ENCODE results near the gene ARL15. TPM values are rescaled to one million over a fixed set of nuclear protein-coding genes. Genes with fewer than 3 reads are reported as not detected.

Gene ARL15
- total and polyA plus RNA-seq, 7 experiments from 2014 or later: 9.6 to 17.1 (median 13.6) TPM

- H3K36me3 Mint-ChIP-seq: peaks cover 0 to 64% (median 55%) of the 10 kb centered on the region in 5 donors
- POLR2A ChIA-PET: no interaction called here
These were observed 330.3 kb downstream of the ARL15 start for GRCh38 chr5:53980061-53980460.

DNA sequence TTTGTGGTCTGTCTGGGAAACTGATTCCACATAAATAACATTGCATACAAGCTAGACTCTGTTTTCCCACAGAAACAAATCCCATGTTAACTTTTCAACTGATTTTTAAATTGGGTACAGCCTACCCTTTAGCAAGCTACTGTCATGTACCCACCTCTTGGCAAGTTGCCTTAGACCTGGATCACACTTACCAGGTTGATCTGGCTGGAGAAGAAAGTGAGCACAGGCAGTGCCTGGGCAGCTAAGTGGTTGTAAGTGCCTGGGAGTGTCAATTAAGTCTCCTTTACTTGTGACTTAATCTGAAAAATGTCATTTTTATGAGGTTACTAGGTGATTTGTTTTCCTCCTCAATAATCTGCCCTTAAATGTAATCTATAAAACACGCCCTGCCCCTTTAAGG, 336.4 kb downstream of the ARL15 start:
- POLR2A ChIA-PET: no interaction called here
- intact Hi-C loops (cut with micrococcal nuclease): no loop called here
- DNase-seq (no peak), ATAC-seq (no peak)
- Mint-ChIP-seq H3K27me3 (no peaks in the 10 kb centered on the region), H3K27ac (no peak overlapping the region), H3K4me1 (no peaks in the 10 kb centered on the region), H3K4me3 (no peak overlapping the region), H3K9me3 (peaks cover 0 to 2% (median 0%) of the 10 kb centered on the region in 11 donors), H3K36me3 (peaks cover 0 to 67% (median 38%) of the 10 kb centered on the region in 5 donors)
- Histone ChIP-seq H3K27ac (ENCODE audit: low read depth, low read length) (no peak overlapping the region), H3K9me3 (ENCODE audit: control insufficient read depth in 2 of 3, low read length in 3 of 3) (no peaks in the 10 kb centered on the region), H3K4me3 (ENCODE audit: low read length) (no peak overlapping the region), H3K4me1 (ENCODE audit: control insufficient read depth in 2 of 2, insufficient read depth in 2 of 2, low read length in 2 of 2) (no peaks in the 10 kb centered on the region), H3K36me3 (ENCODE audit: control insufficient read depth in 2 of 3, insufficient read depth in 3 of 3, low read length in 3 of 3) (no peaks in the 10 kb centered on the region), H3K27me3 (ENCODE audit: control insufficient read depth in 2 of 2, insufficient read depth in 2 of 2, low read length in 2 of 2) (no peaks in the 10 kb centered on the region)
- CTCF ChIA-PET: no interaction called here

More at GRCh38 chr5:53980061-53980460, 330.3 kb downstream of the ARL15 start:
- Mint-ChIP-seq H3K27ac (no peak overlapping the region), H3K4me1 (no peaks in the 10 kb centered on the region), H3K27me3 (no peaks in the 10 kb centered on the region), H3K9me3 (peaks cover 0 to 31% (median 8%) of the 10 kb centered on the region in 11 donors), H3K4me3 (no peak overlapping the region)
- intact Hi-C loops (cut with micrococcal nuclease): no loop called here
- H3K9me3 ChIP-seq (ENCODE audit: control insufficient read depth in 2 of 3, low read length in 3 of 3): no peaks in the 10 kb centered on the region
- DNase-seq: no peak
- no peaks in the 10 kb centered on the region for H3K36me3 ChIP-seq (ENCODE audit: control insufficient read depth in 2 of 3, insufficient read depth in 3 of 3, low read length in 3 of 3)
- CTCF ChIA-PET: no interaction called here
- no peaks in the 10 kb centered on the region for H3K4me1 ChIP-seq (ENCODE audit: control insufficient read depth in 2 of 2, insufficient read depth in 2 of 2, low read length in 2 of 2)
- H3K27ac ChIP-seq (ENCODE audit: low read depth, low read length): no peak overlapping the region
- ATAC-seq: no peak
- no peaks in the 10 kb centered on the region for H3K27me3 ChIP-seq (ENCODE audit: control insufficient read depth in 2 of 2, insufficient read depth in 2 of 2, low read length in 2 of 2)
- H3K4me3 ChIP-seq (ENCODE audit: low read length): no peak overlapping the region

- Mint-ChIP-seq H3K36me3 (peaks cover 0 to 62% (median 39%) of the 10 kb centered on the region in 5 donors), H3K4me3 (no peak overlapping the region), H3K27me3 (no peaks in the 10 kb centered on the region), H3K4me1 (no peaks in the 10 kb centered on the region), H3K9me3 (peaks cover 0 to 4% (median 0%) of the 10 kb centered on the region in 11 donors), H3K27ac (no peak overlapping the region)
- Histone ChIP-seq H3K4me1 (ENCODE audit: control insufficient read depth in 2 of 2, insufficient read depth in 2 of 2, low read length in 2 of 2) (no peaks in the 10 kb centered on the region), H3K27me3 (ENCODE audit: control insufficient read depth in 2 of 2, insufficient read depth in 2 of 2, low read length in 2 of 2) (no peaks in the 10 kb centered on the region), H3K9me3 (ENCODE audit: control insufficient read depth in 2 of 3, low read length in 3 of 3) (no peaks in the 10 kb centered on the region), H3K4me3 (ENCODE audit: low read length) (no peak overlapping the region), H3K36me3 (ENCODE audit: control insufficient read depth in 2 of 3, insufficient read depth in 3 of 3, low read length in 3 of 3) (no peaks in the 10 kb centered on the region), H3K27ac (ENCODE audit: low read depth, low read length) (no peak overlapping the region)
- ATAC-seq (no peak), DNase-seq (no peak)
- CTCF ChIA-PET: no interaction called here
- POLR2A ChIA-PET: no interaction called here
- intact Hi-C loops (cut with micrococcal nuclease): no loop called here
These were observed 338.1 kb downstream of the ARL15 start for GRCh38 chr5:53972314-53972713.

- Histone ChIP-seq H3K4me3 (ENCODE audit: low read length) (no peak overlapping the region), H3K27me3 (ENCODE audit: control insufficient read depth in 2 of 2, insufficient read depth in 2 of 2, low read length in 2 of 2) (no peaks in the 10 kb centered on the region), H3K27ac (ENCODE audit: low read depth, low read length) (no peak overlapping the region), H3K9me3 (ENCODE audit: control insufficient read depth in 2 of 3, low read length in 3 of 3) (no peaks in the 10 kb centered on the region), H3K4me1 (ENCODE audit: control insufficient read depth in 2 of 2, insufficient read depth in 2 of 2, low read length in 2 of 2) (no peaks in the 10 kb centered on the region), H3K36me3 (ENCODE audit: control insufficient read depth in 2 of 3, insufficient read depth in 3 of 3, low read length in 3 of 3) (no peaks in the 10 kb centered on the region)
- no peak for ATAC-seq
- no peak overlapping the region for H3K4me3 Mint-ChIP-seq
- no peaks in the 10 kb centered on the region for H3K27me3 Mint-ChIP-seq
- peaks cover 0 to 67% (median 40%) of the 10 kb centered on the region in 5 donors for H3K36me3 Mint-ChIP-seq
- H3K9me3 Mint-ChIP-seq: peaks cover 0 to 4% (median 0%) of the 10 kb centered on the region in 11 donors
- POLR2A ChIA-PET: no interaction called here
- no peaks in the 10 kb centered on the region for H3K4me1 Mint-ChIP-seq
- intact Hi-C loops (cut with micrococcal nuclease): no loop called here
- CTCF ChIA-PET: no interaction called here
- no peak for DNase-seq
- no peak overlapping the region for H3K27ac Mint-ChIP-seq
These were observed 338.8 kb downstream of the ARL15 start for GRCh38 chr5:53971551-53971950.

GRCh38 chr5:53971131-53971530, 339.2 kb downstream of the ARL15 start:
- no peaks in the 10 kb centered on the region for H3K36me3 ChIP-seq (ENCODE audit: control insufficient read depth in 2 of 3, insufficient read depth in 3 of 3, low read length in 3 of 3)
- H3K4me3 ChIP-seq (ENCODE audit: low read length): no peak overlapping the region
- Mint-ChIP-seq H3K27me3 (no peaks in the 10 kb centered on the region), H3K4me1 (no peaks in the 10 kb centered on the region), H3K4me3 (no peak overlapping the region), H3K9me3 (peaks cover 0 to 4% (median 0%) of the 10 kb centered on the region in 11 donors), H3K36me3 (peaks cover 0 to 67% (median 36%) of the 10 kb centered on the region in 5 donors), H3K27ac (no peak overlapping the region)
- ATAC-seq (no peak), DNase-seq (no peak)
- no peak overlapping the region for H3K27ac ChIP-seq (ENCODE audit: low read depth, low read length)
- CTCF ChIA-PET: no interaction called here
- POLR2A ChIA-PET: no interaction called here
- no peaks in the 10 kb centered on the region for H3K9me3 ChIP-seq (ENCODE audit: control insufficient read depth in 2 of 3, low read length in 3 of 3)
- intact Hi-C loops (cut with micrococcal nuclease): no loop called here
- no peaks in the 10 kb centered on the region for H3K4me1 ChIP-seq (ENCODE audit: control insufficient read depth in 2 of 2, insufficient read depth in 2 of 2, low read length in 2 of 2)
- no peaks in the 10 kb centered on the region for H3K27me3 ChIP-seq (ENCODE audit: control insufficient read depth in 2 of 2, insufficient read depth in 2 of 2, low read length in 2 of 2)

DNA sequence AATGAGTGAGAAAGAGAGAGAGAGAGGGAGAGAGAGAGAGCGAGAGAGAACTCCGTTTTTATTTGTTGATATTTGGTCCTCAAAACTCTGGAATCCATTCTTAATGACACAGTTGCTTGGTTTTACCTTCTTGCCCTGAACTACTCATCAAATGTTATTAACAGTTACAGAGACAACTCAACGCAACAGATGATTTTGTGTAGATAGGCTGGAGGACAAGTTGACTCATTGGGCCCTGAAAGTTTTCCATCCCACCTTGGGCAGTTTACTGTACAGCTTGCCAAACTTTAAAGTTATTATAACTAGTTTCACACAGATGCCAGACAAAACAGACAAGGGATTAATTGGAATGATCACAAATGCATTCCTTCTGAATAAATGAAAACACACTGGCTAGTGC, 339.9 kb downstream of the ARL15 start:
- ChIA-PET CTCF (no interaction called here), POLR2A (interaction anchor here (0.6 kb wide), 1 partner anchor 23 kb away, joined by 3 read pairs; no protein-coding TSS in a partner anchor)
- intact Hi-C loops (cut with micrococcal nuclease): no loop called here
- Histone ChIP-seq H3K36me3 (ENCODE audit: control insufficient read depth in 2 of 3, insufficient read depth in 3 of 3, low read length in 3 of 3) (no peaks in the 10 kb centered on the region), H3K27me3 (ENCODE audit: control insufficient read depth in 2 of 2, insufficient read depth in 2 of 2, low read length in 2 of 2) (no peaks in the 10 kb centered on the region), H3K27ac (ENCODE audit: low read depth, low read length) (no peak overlapping the region), H3K4me1 (ENCODE audit: control insufficient read depth in 2 of 2, insufficient read depth in 2 of 2, low read length in 2 of 2) (no peaks in the 10 kb centered on the region), H3K4me3 (ENCODE audit: low read length) (no peak overlapping the region), H3K9me3 (ENCODE audit: control insufficient read depth in 2 of 3, low read length in 3 of 3) (no peaks in the 10 kb centered on the region)
- Mint-ChIP-seq H3K27ac (no peak overlapping the region), H3K36me3 (peaks cover 0 to 69% (median 35%) of the 10 kb centered on the region in 5 donors), H3K27me3 (no peaks in the 10 kb centered on the region), H3K4me3 (no peak overlapping the region), H3K4me1 (no peaks in the 10 kb centered on the region), H3K9me3 (peaks cover 0 to 4% (median 0%) of the 10 kb centered on the region in 11 donors)
- DNase-seq: no peak
- ATAC-seq: no peak

- Histone ChIP-seq H3K27me3 (ENCODE audit: control insufficient read depth in 2 of 2, insufficient read depth in 2 of 2, low read length in 2 of 2) (no peaks in the 10 kb centered on the region), H3K9me3 (ENCODE audit: control insufficient read depth in 2 of 3, low read length in 3 of 3) (no peaks in the 10 kb centered on the region), H3K36me3 (ENCODE audit: control insufficient read depth in 2 of 3, insufficient read depth in 3 of 3, low read length in 3 of 3) (no peaks in the 10 kb centered on the region), H3K4me3 (ENCODE audit: low read length) (no peak overlapping the region), H3K27ac (ENCODE audit: low read depth, low read length) (no peak overlapping the region), H3K4me1 (ENCODE audit: control insufficient read depth in 2 of 2, insufficient read depth in 2 of 2, low read length in 2 of 2) (no peaks in the 10 kb centered on the region)
- no peak overlapping the region for H3K27ac Mint-ChIP-seq
- DNase-seq (no peak), ATAC-seq (no peak)
- H3K4me3 Mint-ChIP-seq: no peak overlapping the region
- intact Hi-C loops (cut with micrococcal nuclease): no loop called here
- H3K27me3 Mint-ChIP-seq: no peaks in the 10 kb centered on the region
- peaks cover 0 to 4% (median 0%) of the 10 kb centered on the region in 11 donors for H3K9me3 Mint-ChIP-seq
- ChIA-PET CTCF (no interaction called here), POLR2A (no interaction called here)
- no peaks in the 10 kb centered on the region for H3K4me1 Mint-ChIP-seq
- H3K36me3 Mint-ChIP-seq: peaks cover 0 to 63% (median 41%) of the 10 kb centered on the region in 5 donors
These were observed 341.1 kb downstream of the ARL15 start for GRCh38 chr5:53969176-53969730.

Data from naive thymus-derived CD4-positive, alpha-beta T cell (primary cell).